K562 (cell line): ENCODE data around the gene IPO13. TPM values are rescaled to one million over a fixed set of nuclear protein-coding genes. Genes with fewer than 3 reads are reported as not detected.

ENCODE experiments used
- ATAC-seq: fragments of 200-7000 bp; cut with Tn5 transposase; 3 replicates; pipeline ENCODE4 v1.9.1; 2020; ENCODE audit warnings: moderate library complexity
- BruUV-seq: library from RNA; stranded (reverse); fragments of 400-500 nt; replicated peaks from 2 replicates; lab custom pipeline; 2021; lab: Mats Ljungman, UMichigan
- CTCF ChIA-PET: fragments of 300-600 bp; formaldehyde crosslinking; extraction: SDS; loops from one replicate; lab custom pipeline; 2021; ENCODE audit warnings: low intra/inter-chr PET ratio; lab: Yijun Ruan, JAX
- POLR2A ChIA-PET: fragments of 300-600, 350-650 bp; sonication (Branson Sonifier 250); formaldehyde crosslinking; extraction: SDS; loops from one replicate; lab custom pipeline; 2021; ENCODE audit warnings: antibody characterized with exemption, inconsistent platforms; lab: Yijun Ruan, JAX
- DNase-seq, 4 experiments: peaks; one replicate each; pipeline versions ENCODE4 v3.0.0 to v3.0.0-alpha.2; 2011 to 2018; ENCODE audit warnings: low spot score in 3 of 4, mixed read lengths in 3 of 4; ENCODE audit errors: extremely low read depth in 1 of 4
- FAIRE-seq: peaks from 2 replicates; lab custom pipeline; 2011; peaks lifted over from hg19 to GRCh38; lab: Jason Lieb, UNC
- H2AFZ ChIP-seq: 2 replicates; pipeline ENCODE4 v1.6.0; 2011; ENCODE audit warnings: low read depth, low read length, control low read depth, inconsistent platforms
- H3K27ac ChIP-seq: fragments of 200-600 bp; 3 replicates; pipeline ENCODE4 v1.8.0; 2011; ENCODE audit warnings: low read depth, mild to moderate bottlenecking, control low read depth, inconsistent platforms, low read length, moderate library complexity, mixed read lengths; ENCODE audit errors: extremely low read depth
- H3K27me3 ChIP-seq, 2 experiments: fragments of 300-600 bp in 1 of 2; 2 replicates in 1 of 2; 3 replicates in 1 of 2; pipeline versions ENCODE4 v1.6.0 to v1.8.0; 2011; ENCODE audit warnings: inconsistent platforms in 2 of 2, low read length in 2 of 2, mild to moderate bottlenecking in 1 of 2, mixed read lengths in 1 of 2, moderate library complexity in 1 of 2; ENCODE audit not compliant: control insufficient read depth in 2 of 2, insufficient read depth in 2 of 2
- H3K36me3 ChIP-seq: fragments of 300-600 bp; 3 replicates; pipeline ENCODE4 v1.8.0; 2011; ENCODE audit warnings: mild to moderate bottlenecking, low read length, inconsistent platforms; ENCODE audit not compliant: control insufficient read depth, insufficient read depth
- H3K4me1 ChIP-seq, 2 experiments: fragments of 200-600 bp in 1 of 2; replicated peaks in 1 of 2; 2 replicates in 1 of 2; 3 replicates in 1 of 2; pipeline versions ENCODE4 v1.5.1 to v1.8.0; 2011; ENCODE audit warnings: inconsistent platforms in 2 of 2, low read length in 2 of 2, mild to moderate bottlenecking in 1 of 2, mixed read lengths in 1 of 2, moderate library complexity in 1 of 2; ENCODE audit not compliant: control insufficient read depth in 2 of 2, insufficient read depth in 2 of 2
- H3K4me2 ChIP-seq: 2 replicates; pipeline ENCODE4 v1.6.1; 2011; ENCODE audit warnings: low read length, control low read depth, inconsistent platforms, mixed read lengths; ENCODE audit not compliant: insufficient read depth
- H3K4me3 ChIP-seq: fragments of 200-600 bp; sonication (generic), shearing (Covaris generic); 2 replicates; pipeline ENCODE4 v1.5.1; 2016; ENCODE audit warnings: control low read depth, inconsistent platforms
- H3K79me2 ChIP-seq: fragments of 200-600 bp; 3 replicates; pipeline ENCODE4 v1.8.0; 2011; ENCODE audit warnings: low read length, inconsistent platforms; ENCODE audit not compliant: control insufficient read depth, insufficient read depth
- H3K9ac ChIP-seq, 2 experiments: 2 replicates each; pipeline versions ENCODE4 v1.6.0 to v1.6.1; 2011; ENCODE audit warnings: low read depth in 2 of 2, low read length in 2 of 2, control low read depth in 1 of 2, inconsistent platforms in 1 of 2, mild to moderate bottlenecking in 1 of 2, mixed read lengths in 1 of 2; ENCODE audit not compliant: insufficient read depth in 1 of 2
- H3K9me1 ChIP-seq: one replicate; pipeline ENCODE4 v1.6.0; 2011; ENCODE audit warnings: inconsistent platforms, mild to moderate bottlenecking, low read length, moderate library complexity; ENCODE audit not compliant: control insufficient read depth, insufficient read depth
- H3K9me3 ChIP-seq: replicated peaks from 2 replicates; pipeline ENCODE4 v1.5.1; 2011; ENCODE audit warnings: low read depth, low read length, inconsistent platforms; ENCODE audit not compliant: control insufficient read depth, insufficient read depth
- H4K20me1 ChIP-seq: replicated peaks from 2 replicates; pipeline ENCODE4 v1.6.1; 2011; ENCODE audit warnings: low read length, inconsistent platforms, mixed read lengths; ENCODE audit not compliant: control insufficient read depth, insufficient read depth
- BCLAF1 ChIP-seq, 2 experiments: fragments of 450-650 bp in 1 of 2; IDR thresholded peaks; 2 replicates each; pipeline ENCODE4 v1.6.1; 2011 to 2017; ENCODE audit warnings: low read depth in 2 of 2, antibody characterized with exemption in 1 of 2, borderline replicate concordance in 1 of 2, low read length in 1 of 2, mild to moderate bottlenecking in 1 of 2, mixed read lengths in 1 of 2; ENCODE audit not compliant: control insufficient read depth in 1 of 2
- HNRNPK ChIP-seq: fragments of 200-400 bp; formaldehyde crosslinking; IDR thresholded peaks from one replicate; pipeline ENCODE4 v1.6.1; 2018; ENCODE audit warnings: mild to moderate bottlenecking, low read depth, low read length; ENCODE audit not compliant: poor library complexity, severe bottlenecking
- L3MBTL2 ChIP-seq: fragments of 450-650 bp; IDR thresholded peaks from 2 replicates; pipeline ENCODE4 v1.6.1; 2016; ENCODE audit warnings: mild to moderate bottlenecking, moderate library complexity
- NFIC ChIP-seq: fragments of 450-650 bp; IDR thresholded peaks from 2 replicates; pipeline ENCODE4 v1.6.1; 2017; ENCODE audit warnings: mild to moderate bottlenecking, inconsistent platforms
- ZNF584 ChIP-seq: fragments of 200-800 bp; sonication (Bioruptor generic); IDR thresholded peaks from 2 replicates; pipeline ENCODE4 v1.6.1; 2016; ENCODE audit warnings: low read depth, mild to moderate bottlenecking, missing genetic modification characterization, missing compliant biosample characterization
- WGBS: fragments of 100-300 bp; shearing (Covaris generic); methylation state at CpG from one replicate; pipeline ENCODE4 v1.1.6; 2016; ENCODE audit warnings: low coverage, mixed read lengths; ENCODE audit not compliant: insufficient coverage; ENCODE audit errors: missing lambda C conversion rate; 5-methylcytosine and 5-hydroxymethylcytosine counted together
- in situ Hi-C: fragments of 300-500 bp; cut with MboI; formaldehyde crosslinking; loops from 4 replicates; pipeline ENCODE4 v1.15.0; 2018; ENCODE audit warnings: inconsistent platforms, mixed read lengths
- intact Hi-C: fragments of 100-400 bp; cut with micrococcal nuclease; formaldehyde crosslinking; loops from 2 replicates; pipeline ENCODE4 v1.14.2; 2022
- polyA plus RNA-seq, 8 experiments: library from polyadenylated mRNA; depleted of rRNA in 4 of 8; stranded (reverse) in 5 of 8; unstranded in 3 of 8; fragments of >200 nt; fragmentation: Nextera tagmentation in 2 of 8; fragmentation: Illumina TruSeq in 1 of 8; extraction: Ambion mirVana in 2 of 8; extraction: Trizol in 1 of 8; gene quantifications; 2 replicates each; pipeline versions ENCODE4 v1.2.1 to v1.2.3, GENCODE V29; 2011 to 2014; ENCODE audit warnings: inconsistent platforms in 1 of 8, missing spikeins in 1 of 8
- total RNA-seq, 7 experiments: library from RNA; depleted of rRNA in 6 of 7; stranded (reverse); fragments of >200 nt in 6 of 7; fragmentation: Illumina TruSeq in 2 of 7; extraction: Trizol in 2 of 7; gene quantifications; 2 replicates each; pipeline versions ENCODE4 v1.2.1 to v1.2.3, GENCODE V29; 2011 to 2021; ENCODE audit warnings: low replicate concordance in 1 of 7
- TF ChIP-seq, protein P1 (sequence below): fragments of 450-650 bp; IDR thresholded peaks from 2 replicates; pipeline ENCODE4 v1.6.1; 2018; ENCODE audit not compliant: partially characterized antibody
- TF ChIP-seq, protein P2 (sequence below): fragments of 250-450 bp; sonication (Bioruptor Pico); IDR thresholded peaks from 2 replicates; pipeline ENCODE4 v1.5.0; 2021; ENCODE audit warnings: mild to moderate bottlenecking, borderline replicate concordance

The IPO13 gene
- total and polyA plus RNA-seq, 9 of the 15 experiments (the other 6 are each of a cell fraction or from before 2014, with no cell fraction given) = 7.0 to 30.8 (median 16.2) TPM

GRCh38 chr1:43901196-43901961 lies 45.4 kb upstream of the IPO13 start:
- POLR2A ChIA-PET = interaction anchor here (0.7 to 2.5 kb wide), 4 partner anchors 10 to 305 kb away, joined by 3 to 19 read pairs (median 4); no protein-coding TSS in a partner anchor
- Histone ChIP-seq H3K79me2 (no peaks in the 10 kb centered on the region), H3K27me3 (no peaks in the 10 kb centered on the region), H3K9me3 (no peaks in the 10 kb centered on the region), H4K20me1 (no peaks in the 10 kb centered on the region), H3K36me3 (peaks cover 12% of the 10 kb centered on the region; the same call in 2 of the 3 replicates), H3K4me1 (peaks cover 3 to 20% of the 10 kb centered on the region in 2 experiments; a peak in 3 of 5 replicates), H3K4me3 (no peak overlapping the region), H2AFZ (no peak overlapping the region), H3K9me1 (peaks cover 3% of the 10 kb centered on the region), H3K9ac (peak overlapping the region in 1 of 2 experiments; percentile 31; a peak in 2 of 4 replicates), H3K4me2 (no peak overlapping the region), H3K27ac (no peak overlapping the region)
- ATAC-seq (peak; percentile 75), DNase-seq (peak; percentile 29 to 49 (median 32)), FAIRE-seq (peak; percentile 42)
- in situ Hi-C loops = no loop called here
- no peak for TF ChIP-seq HNRNPK
- no peak for TF ChIP-seq ZNF584 (CRISPR knock-in tag)
- no peak for TF ChIP-seq NFIC
- TF ChIP-seq BCLAF1 (IDR thresholded peaks at IDR 0.05; ENCODE audit: borderline replicate concordance in 1 of 2, control insufficient read depth in 1 of 2, low read depth in 2 of 2, low read length in 1 of 2) = no peak
- TF ChIP-seq, protein P1, sequence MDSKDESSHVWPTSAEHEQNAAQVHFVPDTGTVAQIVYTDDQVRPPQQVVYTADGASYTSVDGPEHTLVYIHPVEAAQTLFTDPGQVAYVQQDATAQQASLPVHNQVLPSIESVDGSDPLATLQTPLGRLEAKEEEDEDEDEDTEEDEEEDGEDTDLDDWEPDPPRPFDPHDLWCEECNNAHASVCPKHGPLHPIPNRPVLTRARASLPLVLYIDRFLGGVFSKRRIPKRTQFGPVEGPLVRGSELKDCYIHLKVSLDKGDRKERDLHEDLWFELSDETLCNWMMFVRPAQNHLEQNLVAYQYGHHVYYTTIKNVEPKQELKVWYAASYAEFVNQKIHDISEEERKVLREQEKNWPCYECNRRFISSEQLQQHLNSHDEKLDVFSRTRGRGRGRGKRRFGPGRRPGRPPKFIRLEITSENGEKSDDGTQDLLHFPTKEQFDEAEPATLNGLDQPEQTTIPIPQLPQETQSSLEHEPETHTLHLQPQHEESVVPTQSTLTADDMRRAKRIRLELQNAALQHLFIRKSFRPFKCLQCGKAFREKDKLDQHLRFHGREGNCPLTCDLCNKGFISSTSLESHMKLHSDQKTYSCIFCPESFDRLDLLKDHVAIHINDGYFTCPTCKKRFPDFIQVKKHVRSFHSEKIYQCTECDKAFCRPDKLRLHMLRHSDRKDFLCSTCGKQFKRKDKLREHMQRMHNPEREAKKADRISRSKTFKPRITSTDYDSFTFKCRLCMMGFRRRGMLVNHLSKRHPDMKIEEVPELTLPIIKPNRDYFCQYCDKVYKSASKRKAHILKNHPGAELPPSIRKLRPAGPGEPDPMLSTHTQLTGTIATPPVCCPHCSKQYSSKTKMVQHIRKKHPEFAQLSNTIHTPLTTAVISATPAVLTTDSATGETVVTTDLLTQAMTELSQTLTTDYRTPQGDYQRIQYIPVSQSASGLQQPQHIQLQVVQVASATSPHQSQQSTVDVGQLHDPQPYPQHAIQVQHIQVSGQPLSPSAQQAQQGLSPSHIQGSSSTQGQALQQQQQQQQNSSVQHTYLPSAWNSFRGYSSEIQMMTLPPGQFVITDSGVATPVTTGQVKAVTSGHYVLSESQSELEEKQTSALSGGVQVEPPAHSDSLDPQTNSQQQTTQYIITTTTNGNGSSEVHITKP = peak; percentile 78
- TF ChIP-seq, protein P2, sequence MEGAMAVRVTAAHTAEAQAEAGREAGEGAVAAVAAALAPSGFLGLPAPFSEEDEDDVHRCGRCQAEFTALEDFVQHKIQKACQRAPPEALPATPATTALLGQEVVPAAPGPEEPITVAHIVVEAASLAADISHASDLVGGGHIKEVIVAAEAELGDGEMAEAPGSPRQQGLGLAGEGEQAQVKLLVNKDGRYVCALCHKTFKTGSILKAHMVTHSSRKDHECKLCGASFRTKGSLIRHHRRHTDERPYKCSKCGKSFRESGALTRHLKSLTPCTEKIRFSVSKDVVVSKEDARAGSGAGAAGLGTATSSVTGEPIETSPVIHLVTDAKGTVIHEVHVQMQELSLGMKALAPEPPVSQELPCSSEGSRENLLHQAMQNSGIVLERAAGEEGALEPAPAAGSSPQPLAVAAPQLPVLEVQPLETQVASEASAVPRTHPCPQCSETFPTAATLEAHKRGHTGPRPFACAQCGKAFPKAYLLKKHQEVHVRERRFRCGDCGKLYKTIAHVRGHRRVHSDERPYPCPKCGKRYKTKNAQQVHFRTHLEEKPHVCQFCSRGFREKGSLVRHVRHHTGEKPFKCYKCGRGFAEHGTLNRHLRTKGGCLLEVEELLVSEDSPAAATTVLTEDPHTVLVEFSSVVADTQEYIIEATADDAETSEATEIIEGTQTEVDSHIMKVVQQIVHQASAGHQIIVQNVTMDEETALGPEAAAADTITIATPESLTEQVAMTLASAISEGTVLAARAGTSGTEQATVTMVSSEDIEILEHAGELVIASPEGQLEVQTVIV (CRISPR knock-in tag) = no peak
- 0 out of 2 replicates have a peak, but pooled peaks have one; percentile 32 for TF ChIP-seq L3MBTL2
- intact Hi-C loops = no loop called here
- CTCF ChIA-PET = no interaction called here
- 37% methylated on average over 7 of the region's 7 CpGs for WGBS
- TSS peak; percentile 31 for BruUV-seq
